Suprapubic skin (tissue), 4 donors: ENCODE data around the gene NFATC2. TPM values are rescaled to one million over a fixed set of nuclear protein-coding genes. Genes with fewer than 3 reads are reported as not detected.

Experiments used
- DNase-seq, 2 donors: peaks; one replicate each; pipeline ENCODE4 v3.0.0-alpha.2; 2019; ENCODE audit warnings: low spot score in 2 of 2
- H3K27ac ChIP-seq: fragments of 200-600 bp; sonication (generic); one replicate; pipeline ENCODE4 v1.5.1; 2019
- H3K27me3 ChIP-seq: fragments of 200-600 bp; sonication (generic); one replicate; pipeline ENCODE4 v1.5.1; 2019
- H3K36me3 ChIP-seq: fragments of 200-600 bp; sonication (generic); one replicate; pipeline ENCODE4 v1.5.1; 2019
- H3K4me1 ChIP-seq: fragments of 200-600 bp; sonication (generic); one replicate; pipeline ENCODE4 v1.5.1; 2019
- H3K4me3 ChIP-seq: fragments of 200-600 bp; sonication (generic); one replicate; pipeline ENCODE4 v1.5.1; 2019; ENCODE audit warnings: mild to moderate bottlenecking
- H3K9me3 ChIP-seq: fragments of 200-600 bp; sonication (generic); one replicate; pipeline ENCODE4 v1.5.1; 2019
- CTCF ChIP-seq, 2 donors: fragments of 200-600 bp in 1 of 2; fragments of 450-650 bp in 1 of 2; sonication (generic) in 1 of 2; IDR thresholded peaks; one replicate each; pipeline ENCODE4 v1.5.1; 2016 to 2019; ENCODE audit warnings: antibody characterized with exemption in 2 of 2, mild to moderate bottlenecking in 1 of 2, moderate library complexity in 1 of 2
- EP300 ChIP-seq: sonication (generic); formaldehyde crosslinking; IDR thresholded peaks from one replicate; pipeline ENCODE4 v1.6.1; 2017; ENCODE audit warnings: antibody characterized with exemption
- POLR2A ChIP-seq, 2 donors: fragments of 450-650 bp; IDR thresholded peaks; one replicate each; pipeline ENCODE4 v1.6.1; 2017; ENCODE audit warnings: antibody characterized with exemption in 2 of 2, mild to moderate bottlenecking in 2 of 2, moderate library complexity in 2 of 2
- POLR2AphosphoS5 ChIP-seq, 3 donors: sonication (generic); formaldehyde crosslinking; IDR thresholded peaks; one replicate each; pipeline ENCODE4 v1.6.1; 2017; ENCODE audit warnings: antibody characterized with exemption in 3 of 3
- WGBS: methylation state at CpG from one replicate; pipeline ENCODE4 v1.1.5; 2018; 5-methylcytosine and 5-hydroxymethylcytosine counted together
- total RNA-seq, 4 donors: library from RNA; depleted of rRNA; stranded (reverse); fragments of >200 nt; gene quantifications; one replicate each; pipeline ENCODE4 v1.1.0, GENCODE V29; 2016

Gene NFATC2
- total RNA-seq, 4 donors from 2014 or later, result 5.4 to 15.7 (median 8.4) TPM

DNA sequence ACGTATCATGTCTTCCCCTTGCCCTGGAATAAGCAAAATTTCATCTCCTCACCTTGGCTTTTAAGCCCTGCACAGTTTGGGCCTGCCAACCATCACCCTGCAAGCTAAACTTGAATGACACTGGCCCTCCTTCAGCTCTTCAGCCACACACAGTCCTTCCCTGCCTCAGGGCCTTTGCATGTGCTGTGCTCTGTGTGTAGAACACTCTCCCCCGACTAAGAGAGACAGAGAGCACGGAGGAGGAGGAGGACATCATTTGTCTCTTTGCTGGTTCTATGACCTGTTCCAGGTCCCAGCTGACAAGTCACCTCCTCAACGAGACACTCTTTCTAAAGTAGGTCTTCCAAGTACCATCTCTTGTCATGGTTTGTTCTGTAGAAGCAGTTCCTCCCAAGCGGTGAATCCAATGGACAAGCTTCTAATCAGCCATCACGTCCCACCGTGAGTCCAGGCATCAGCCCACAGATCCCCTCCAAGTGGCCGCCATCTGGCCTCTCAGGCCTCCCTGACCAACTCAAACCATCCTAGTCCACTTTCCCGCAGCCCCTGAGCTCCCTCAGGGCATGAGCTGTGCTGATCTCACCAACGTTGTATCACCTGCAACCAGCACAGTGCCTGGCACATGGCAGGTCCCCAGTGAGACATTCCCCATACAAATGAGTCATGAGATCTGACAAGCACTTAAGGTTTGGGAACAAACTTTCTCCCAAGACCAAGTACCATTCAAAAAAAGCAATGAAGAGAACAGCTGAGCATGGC is 30.5 kb downstream of the NFATC2 start:
- TF ChIP-seq CTCF (IDR thresholded peaks at IDR 0.05) (no peak), POLR2A (IDR thresholded peaks at IDR 0.05) (no peak), EP300 (no peak), POLR2AphosphoS5 (IDR thresholded peaks at IDR 0.05) (no peak)
- 84% methylated on average over 10 of the region's 10 CpGs for WGBS
- Histone ChIP-seq H3K27me3 (no peaks in the 10 kb centered on the region), H3K4me3 (no peak overlapping the region), H3K36me3 (peaks cover 20% of the 10 kb centered on the region), H3K27ac (no peak overlapping the region), H3K4me1 (no peaks in the 10 kb centered on the region), H3K9me3 (no peaks in the 10 kb centered on the region)
- no peak for DNase-seq

- Histone ChIP-seq H3K36me3 (peaks cover 14% of the 10 kb centered on the region), H3K27ac (no peak overlapping the region), H3K4me1 (no peaks in the 10 kb centered on the region), H3K9me3 (no peaks in the 10 kb centered on the region), H3K4me3 (no peak overlapping the region), H3K27me3 (no peaks in the 10 kb centered on the region)
- WGBS, result 81% methylated on average over 6 of the region's 6 CpGs
- no peak for TF ChIP-seq POLR2A (IDR thresholded peaks at IDR 0.05)
- no peak for TF ChIP-seq EP300
- no peak for TF ChIP-seq POLR2AphosphoS5 (IDR thresholded peaks at IDR 0.05)
- TF ChIP-seq CTCF (IDR thresholded peaks at IDR 0.05), result no peak
- DNase-seq, result no peak
Observed at GRCh38 chr20:51510936-51511605, 31.4 kb downstream of the NFATC2 start.

DNA sequence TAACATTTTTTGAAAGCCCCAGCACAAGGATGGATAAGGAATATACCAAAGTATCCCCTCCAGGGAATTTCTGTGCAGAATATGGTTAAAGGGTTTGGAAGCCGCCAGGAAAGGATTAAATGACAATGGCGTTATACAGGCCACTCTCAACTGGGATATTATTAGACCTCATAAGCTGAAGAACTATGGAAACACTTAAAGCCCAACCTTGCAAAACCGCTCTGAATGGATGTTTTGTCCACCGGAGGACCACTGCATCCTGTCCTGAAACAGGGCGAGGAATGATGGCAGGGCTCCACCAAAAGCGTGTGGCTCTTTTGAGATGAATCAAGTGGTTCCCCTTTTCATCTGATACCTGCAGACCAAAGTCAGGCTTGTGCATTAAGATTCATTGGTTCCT is 32.4 kb downstream of the NFATC2 start:
- H3K27me3 ChIP-seq, result no peaks in the 10 kb centered on the region
- H3K27ac ChIP-seq, result no peak overlapping the region
- TF ChIP-seq POLR2AphosphoS5 (IDR thresholded peaks at IDR 0.05), result no peak
- TF ChIP-seq CTCF (IDR thresholded peaks at IDR 0.05), result no peak
- TF ChIP-seq POLR2A (IDR thresholded peaks at IDR 0.05), result no peak
- TF ChIP-seq EP300, result no peak
- DNase-seq, result no peak
- no peak overlapping the region for H3K4me3 ChIP-seq
- 80% methylated on average over 6 of the region's 6 CpGs for WGBS
- peaks cover 11% of the 10 kb centered on the region for H3K36me3 ChIP-seq
- H3K4me1 ChIP-seq, result no peaks in the 10 kb centered on the region
- H3K9me3 ChIP-seq, result no peaks in the 10 kb centered on the region

- Histone ChIP-seq H3K27me3 (no peaks in the 10 kb centered on the region), H3K9me3 (no peaks in the 10 kb centered on the region), H3K27ac (no peak overlapping the region), H3K36me3 (peaks cover 5% of the 10 kb centered on the region), H3K4me1 (no peaks in the 10 kb centered on the region), H3K4me3 (no peak overlapping the region)
- no peak for DNase-seq
- WGBS, result 100% methylated on average over 1 of the region's 1 CpG
- TF ChIP-seq POLR2A (IDR thresholded peaks at IDR 0.05), result no peak
- TF ChIP-seq POLR2AphosphoS5 (IDR thresholded peaks at IDR 0.05), result no peak
- TF ChIP-seq EP300, result no peak
- no peak for TF ChIP-seq CTCF (IDR thresholded peaks at IDR 0.05)
Observed at GRCh38 chr20:51509208-51509607, 33.3 kb downstream of the NFATC2 start.

DNA sequence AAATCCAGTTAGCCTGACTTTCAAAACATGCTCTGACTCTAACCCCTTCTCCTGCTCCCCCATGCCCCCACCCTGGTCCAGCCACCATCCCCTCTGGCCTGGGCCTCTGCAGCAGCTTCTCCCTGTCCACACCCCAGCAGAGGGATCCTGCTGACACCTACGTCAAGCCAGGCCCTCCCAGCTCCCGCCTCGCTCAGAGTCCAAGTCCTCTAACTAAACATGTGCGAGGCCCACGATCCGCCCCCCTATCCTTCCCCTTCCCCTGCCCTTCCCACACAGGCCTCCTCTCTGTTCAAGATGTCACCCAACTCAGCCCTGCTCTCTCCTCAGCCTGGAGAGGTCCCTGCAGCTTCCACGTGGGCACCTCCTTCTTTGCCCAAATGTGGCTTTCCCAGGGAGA is 33.7 kb downstream of the NFATC2 start:
- no peaks in the 10 kb centered on the region for H3K9me3 ChIP-seq
- no peak for TF ChIP-seq POLR2AphosphoS5 (IDR thresholded peaks at IDR 0.05)
- no peak for TF ChIP-seq CTCF (IDR thresholded peaks at IDR 0.05)
- no peak for TF ChIP-seq POLR2A (IDR thresholded peaks at IDR 0.05)
- TF ChIP-seq EP300, result no peak
- H3K4me1 ChIP-seq, result no peaks in the 10 kb centered on the region
- no peak overlapping the region for H3K4me3 ChIP-seq
- H3K27ac ChIP-seq, result no peak overlapping the region
- no peaks in the 10 kb centered on the region for H3K27me3 ChIP-seq
- no peak for DNase-seq
- peaks cover 5% of the 10 kb centered on the region for H3K36me3 ChIP-seq
- 89% methylated on average over 7 of the region's 7 CpGs for WGBS
